GM12801 (cell line): ENCODE results near the gene OAF.

Source experiments
- CTCF ChIP-seq: IDR thresholded peaks from one replicate; pipeline ENCODE4 v1.5.1; 2011; ENCODE audit warnings: control low read depth; ENCODE audit not compliant: insufficient read length; ENCODE audit errors: extremely low read depth

Gene OAF

GRCh38 chr11:120256178-120256577 lies 45.3 kb downstream of the OAF start:
- TF ChIP-seq CTCF, result no peak

- TF ChIP-seq CTCF, result no peak
Measured at GRCh38 chr11:120256779-120257178, 45.9 kb downstream of the OAF start.

GRCh38 chr11:120257346-120257745 lies 46.5 kb downstream of the OAF start:
- TF ChIP-seq CTCF, result no peak

GRCh38 chr11:120258661-120259060 lies 47.8 kb downstream of the OAF start:
- TF ChIP-seq CTCF, result no peak

- no peak for TF ChIP-seq CTCF
Measured at GRCh38 chr11:120259241-120259640, 48.4 kb downstream of the OAF start.

- TF ChIP-seq CTCF, result no peak
Measured at GRCh38 chr11:120259988-120260565, 49.2 kb downstream of the OAF start.

GRCh38 chr11:120260616-120261015 lies 49.8 kb downstream of the OAF start:
- TF ChIP-seq CTCF, result no peak

- no peak for TF ChIP-seq CTCF
Measured at GRCh38 chr11:120261321-120261720, 50.5 kb downstream of the OAF start.
